GM18498 (cell line): ENCODE results near the gene GTF2F2.

Experiments
- ATAC-seq: cut with Tn5 transposase; IDR thresholded peaks from one replicate; pipeline ENCODE4 v1.9.1; 2021; ENCODE audit warnings: mild to moderate bottlenecking, moderate library complexity; ENCODE audit not compliant: unreplicated experiment

The GTF2F2 gene

GRCh38 chr13:45120967-45121831 lies 889 bp downstream of the GTF2F2 start:
- peak; percentile 7 for ATAC-seq

GRCh38 chr13:45122941-45123340 lies 2.6 kb downstream of the GTF2F2 start:
- ATAC-seq, result no peak

GRCh38 chr13:45132369-45133064 lies 12.2 kb downstream of the GTF2F2 start:
- peak; percentile 92 for ATAC-seq

- no peak for ATAC-seq
These were observed 13.2 kb downstream of the GTF2F2 start for GRCh38 chr13:45133396-45134118.

GRCh38 chr13:45136741-45137504 lies 16.6 kb downstream of the GTF2F2 start:
- ATAC-seq, result no peak

GRCh38 chr13:45137526-45137925 lies 17.2 kb downstream of the GTF2F2 start:
- no peak for ATAC-seq

- no peak for ATAC-seq
These were observed 18.0 kb downstream of the GTF2F2 start for GRCh38 chr13:45138282-45138681.

GRCh38 chr13:45141369-45141768 lies 21.1 kb downstream of the GTF2F2 start:
- no peak for ATAC-seq

- ATAC-seq, result no peak
These were observed 22.4 kb downstream of the GTF2F2 start for GRCh38 chr13:45142440-45143345.

GRCh38 chr13:45143346-45143751 lies 23.0 kb downstream of the GTF2F2 start:
- ATAC-seq, result no peak

- ATAC-seq, result no peak
These were observed 29.7 kb downstream of the GTF2F2 start for GRCh38 chr13:45149964-45150363.

GRCh38 chr13:45156565-45157361 lies 36.5 kb downstream of the GTF2F2 start:
- ATAC-seq, result no peak

GRCh38 chr13:45162194-45162593 lies 41.9 kb downstream of the GTF2F2 start:
- no peak for ATAC-seq

GRCh38 chr13:45162821-45163220 lies 42.5 kb downstream of the GTF2F2 start:
- no peak for ATAC-seq

GRCh38 chr13:45166858-45167257 lies 46.5 kb downstream of the GTF2F2 start:
- no peak for ATAC-seq

GRCh38 chr13:45167611-45168554 lies 47.6 kb downstream of the GTF2F2 start:
- ATAC-seq, result no peak

GRCh38 chr13:45168555-45168930 lies 48.2 kb downstream of the GTF2F2 start:
- no peak for ATAC-seq

- ATAC-seq, result no peak
These were observed 54.2 kb downstream of the GTF2F2 start for GRCh38 chr13:45174478-45174877.
